LoVo (cell line): ENCODE data around the gene LSM14A.
A peak's percentile ranks its signal among the peaks of the same experiment; 100 is the strongest.
"Not testable (repeated sequence)": the region's sequence is repeated elsewhere in the genome, so short reads cannot be mapped to it uniquely, and the experiment has no call there.

Experiments used
- DNase-seq: peaks from one replicate; pipeline ENCODE4 v3.0.0-alpha.2; 2016; ENCODE audit warnings: low spot score

LSM14A gene

DNA sequence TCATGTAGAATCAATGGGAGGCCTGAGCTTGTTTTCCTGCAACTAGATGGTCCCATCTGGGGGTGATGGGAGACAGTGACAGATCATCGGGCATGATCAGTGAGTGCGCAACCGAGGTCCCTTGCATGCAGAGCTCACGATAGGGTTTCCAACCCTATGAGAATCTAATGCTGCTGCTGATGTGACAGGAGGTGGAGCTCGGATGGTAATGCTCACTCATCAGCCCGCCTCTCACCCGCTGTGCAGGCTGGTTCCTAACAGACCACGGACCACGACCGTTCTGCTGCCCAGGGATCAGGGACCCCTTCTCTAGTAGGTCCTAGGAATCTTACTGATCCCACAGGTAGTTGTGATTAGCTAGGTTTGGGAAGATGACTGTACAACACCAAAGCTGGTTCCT, 58.5 kb downstream of the LSM14A start:
- DNase-seq, result no peak

DNA sequence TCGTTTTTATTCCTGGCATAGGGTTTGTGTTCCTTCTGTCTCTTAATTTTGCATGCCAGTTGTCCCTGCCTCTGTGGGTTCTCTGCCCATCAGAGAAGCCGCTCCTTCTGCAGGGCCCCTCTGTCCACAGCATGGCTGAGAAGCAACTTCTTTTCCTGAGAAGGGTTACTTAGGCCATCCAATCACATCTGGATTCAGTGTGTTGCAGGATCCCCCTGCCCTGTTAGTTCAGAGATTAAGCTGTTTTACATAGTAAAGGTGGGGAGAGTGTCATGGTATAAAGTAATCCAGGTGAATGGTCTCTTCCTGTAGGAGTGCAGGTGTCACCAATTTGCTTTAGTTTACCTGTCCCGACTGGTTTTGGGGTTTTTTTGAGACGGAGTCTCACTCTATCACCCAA, 59.1 kb downstream of the LSM14A start:
- no peak for DNase-seq

DNA sequence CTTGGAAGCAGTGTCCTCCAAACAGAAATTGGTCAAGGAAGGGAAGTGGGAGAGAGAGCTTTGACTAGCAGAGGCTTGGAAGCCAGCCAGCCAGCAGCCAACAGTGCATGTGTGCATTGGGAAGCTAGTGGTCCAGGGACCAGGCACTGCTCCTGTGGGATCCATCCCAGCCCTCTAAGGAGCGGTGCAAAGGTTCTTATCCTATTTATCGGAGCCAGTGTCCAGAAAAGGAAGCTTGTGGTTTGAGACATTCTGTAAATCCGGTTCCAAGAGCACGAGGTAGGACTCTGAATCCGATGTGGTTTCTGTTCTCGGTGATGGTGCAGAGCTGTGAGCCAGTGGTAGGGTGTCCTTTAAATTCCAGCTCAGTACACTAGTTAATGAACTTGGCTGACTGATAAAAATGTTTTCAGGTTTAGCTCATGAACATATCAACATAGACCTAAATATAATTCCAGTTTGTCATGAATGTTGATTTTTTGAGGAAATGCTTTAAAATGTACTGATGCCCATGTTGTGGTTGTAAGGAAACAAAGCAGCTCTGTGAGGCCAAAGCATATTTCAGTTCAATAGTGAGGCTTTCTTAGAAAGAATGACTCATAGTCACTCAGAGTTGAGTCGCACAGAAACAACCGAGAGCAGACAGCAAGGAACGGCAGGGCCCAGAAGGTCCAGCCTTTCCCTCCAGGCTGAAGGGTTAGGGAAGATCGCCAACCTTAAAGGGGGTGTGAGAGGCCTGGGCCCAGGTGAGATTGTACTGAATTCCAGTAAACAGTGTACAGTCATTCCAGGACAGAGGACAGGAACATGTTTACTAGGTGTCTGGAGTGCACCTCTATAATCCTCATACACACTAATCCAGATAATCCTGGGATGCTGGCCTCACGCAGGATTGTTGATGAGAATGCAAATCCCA, 60.5 kb downstream of the LSM14A start:
- DNase-seq, result peak; percentile 21

DNA sequence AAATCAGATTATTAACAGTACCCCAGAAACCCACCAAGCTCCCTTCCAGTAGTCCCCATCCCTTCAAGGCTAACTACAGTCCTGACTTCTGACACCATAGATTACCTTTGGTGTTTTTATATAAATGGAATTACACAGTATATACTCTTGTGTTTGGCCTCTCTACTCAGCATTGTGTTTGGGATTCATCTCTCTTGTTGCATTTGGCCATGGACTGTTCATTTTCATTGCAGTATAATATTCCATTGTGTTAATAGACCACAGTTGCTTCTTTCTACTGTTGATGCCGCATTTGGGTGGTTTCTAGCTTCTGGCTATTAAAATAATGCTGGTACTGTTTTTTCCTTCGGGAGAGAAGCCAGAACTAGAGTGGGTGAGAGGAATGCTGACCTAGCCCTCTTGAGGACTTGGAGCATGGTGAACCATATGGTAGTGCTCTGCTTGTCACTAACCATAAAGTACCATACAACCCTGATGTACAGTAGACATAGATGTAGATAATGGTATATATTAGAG, 63.2 kb downstream of the LSM14A start:
- no peak for DNase-seq

DNA sequence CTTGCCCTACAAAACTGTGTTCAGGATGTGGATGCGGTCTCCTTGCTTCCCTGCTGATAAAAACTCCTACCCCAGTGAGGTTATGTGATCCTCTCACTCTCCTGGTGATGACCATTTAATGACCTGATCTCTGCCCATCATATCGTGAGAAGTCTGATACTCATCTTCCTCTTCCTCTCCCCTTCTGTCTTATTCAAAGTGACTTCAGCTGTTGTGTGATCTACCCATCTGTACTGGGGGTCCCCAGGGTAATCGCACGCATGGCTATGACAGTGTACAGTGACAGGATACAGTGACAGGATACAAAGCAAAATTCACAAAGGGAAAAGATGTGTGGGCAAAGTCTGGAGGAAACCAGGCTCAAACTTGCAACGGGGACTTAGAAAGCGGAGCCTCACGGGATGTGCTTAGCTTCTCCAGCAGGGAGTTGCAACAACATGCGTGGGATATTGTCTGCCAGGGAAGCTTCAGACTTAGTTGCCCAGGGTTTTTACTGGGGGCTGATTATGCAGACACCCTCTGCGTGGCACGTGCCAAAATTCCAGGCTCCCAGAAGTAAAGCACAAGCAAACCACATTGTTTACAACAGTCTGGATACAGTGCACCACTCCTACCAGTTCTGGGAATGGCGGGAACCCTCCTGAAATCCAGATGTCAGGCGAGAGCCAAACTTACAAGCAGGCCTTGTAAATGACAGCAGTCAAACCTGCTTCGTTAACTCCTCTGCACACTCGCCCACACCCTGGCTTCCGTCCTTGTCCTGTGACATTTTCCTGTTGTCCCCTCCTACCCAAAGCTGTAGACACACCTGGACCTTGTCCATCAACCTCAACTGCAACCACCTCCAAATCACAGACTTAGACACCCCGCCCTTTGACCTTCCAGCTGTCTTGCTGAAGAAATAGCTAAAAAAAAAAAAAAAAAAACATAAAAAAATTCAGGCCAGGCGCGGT, 64.0 kb downstream of the LSM14A start:
- no peak for DNase-seq

DNA sequence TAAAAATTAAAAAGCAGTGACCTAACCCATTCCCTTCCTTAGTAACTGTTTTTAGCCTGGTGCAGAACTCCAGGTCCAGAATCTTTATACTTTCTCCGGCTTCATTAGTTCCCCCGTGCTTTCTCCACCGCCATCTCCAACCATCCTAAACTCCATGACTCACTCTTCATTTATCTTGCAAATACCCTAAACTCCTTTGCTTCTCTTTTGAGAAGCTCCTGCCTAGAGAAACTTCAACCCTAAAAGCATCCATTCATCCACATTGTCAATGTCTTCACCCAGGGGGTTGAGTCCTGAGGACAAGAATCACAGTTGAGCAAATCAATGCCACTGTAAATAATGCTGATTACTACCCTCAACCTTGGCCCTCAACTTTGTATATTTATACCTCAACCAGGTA, 65.0 kb downstream of the LSM14A start:
- no peak for DNase-seq

DNA sequence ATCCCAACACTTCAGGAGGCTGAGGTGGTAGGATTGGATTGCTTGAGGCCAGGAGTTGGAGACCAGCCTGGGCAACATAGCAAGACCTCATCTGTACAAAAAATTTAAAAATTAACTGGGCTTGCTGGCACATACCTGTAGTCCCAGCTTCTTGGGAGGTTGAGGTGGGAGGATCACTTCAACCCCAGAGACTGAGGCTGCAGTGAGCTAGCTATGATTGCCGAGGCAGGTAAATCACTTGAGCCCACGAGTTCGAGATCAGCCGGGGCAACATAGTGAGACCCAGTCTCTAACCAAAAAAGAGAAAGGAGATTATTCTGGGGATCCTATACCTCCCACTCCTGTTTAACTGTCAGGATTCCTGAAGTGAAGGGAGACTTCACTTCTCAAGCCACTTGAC, 65.6 kb downstream of the LSM14A start:
- no peak for DNase-seq

DNA sequence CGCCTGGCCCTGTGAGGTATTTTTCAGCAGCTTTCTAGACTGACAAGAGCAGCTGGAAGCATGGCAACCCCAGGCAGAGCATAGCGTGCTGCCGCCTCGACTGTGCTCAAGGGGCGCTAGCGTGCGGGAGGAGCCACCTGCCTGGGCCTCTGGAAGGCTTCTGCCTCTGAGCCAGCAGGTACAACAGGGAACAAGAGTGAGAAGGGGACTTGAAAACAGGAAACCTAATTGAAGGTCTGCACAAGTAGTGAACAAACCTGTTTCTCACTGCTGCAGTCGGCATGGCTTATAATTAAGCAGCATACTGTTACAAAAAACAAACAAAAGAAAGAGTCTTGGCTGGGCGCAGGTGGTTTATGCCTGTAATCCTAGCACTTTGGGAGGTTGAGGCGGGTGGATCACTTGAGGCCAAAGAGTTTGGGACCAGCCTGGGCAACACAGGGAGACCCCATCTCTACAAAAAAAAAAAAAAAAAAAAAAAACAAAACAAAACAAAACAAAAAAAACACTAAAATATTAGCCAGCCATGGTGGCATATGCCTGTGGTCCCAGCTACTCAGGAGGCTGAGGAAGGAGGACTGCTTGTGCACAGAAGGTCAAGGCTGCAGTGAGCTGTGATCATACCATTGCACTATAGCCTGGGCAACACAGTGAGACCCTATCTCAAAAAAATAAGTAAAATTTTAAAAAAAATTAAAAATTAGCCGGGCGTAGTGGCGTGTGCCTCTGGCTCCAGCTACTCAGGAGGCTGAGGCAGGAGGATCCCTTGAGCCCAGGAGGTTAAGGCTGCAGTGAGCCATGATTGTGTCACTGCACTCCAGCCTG, 69.4 kb downstream of the LSM14A start:
- no peak for DNase-seq

DNA sequence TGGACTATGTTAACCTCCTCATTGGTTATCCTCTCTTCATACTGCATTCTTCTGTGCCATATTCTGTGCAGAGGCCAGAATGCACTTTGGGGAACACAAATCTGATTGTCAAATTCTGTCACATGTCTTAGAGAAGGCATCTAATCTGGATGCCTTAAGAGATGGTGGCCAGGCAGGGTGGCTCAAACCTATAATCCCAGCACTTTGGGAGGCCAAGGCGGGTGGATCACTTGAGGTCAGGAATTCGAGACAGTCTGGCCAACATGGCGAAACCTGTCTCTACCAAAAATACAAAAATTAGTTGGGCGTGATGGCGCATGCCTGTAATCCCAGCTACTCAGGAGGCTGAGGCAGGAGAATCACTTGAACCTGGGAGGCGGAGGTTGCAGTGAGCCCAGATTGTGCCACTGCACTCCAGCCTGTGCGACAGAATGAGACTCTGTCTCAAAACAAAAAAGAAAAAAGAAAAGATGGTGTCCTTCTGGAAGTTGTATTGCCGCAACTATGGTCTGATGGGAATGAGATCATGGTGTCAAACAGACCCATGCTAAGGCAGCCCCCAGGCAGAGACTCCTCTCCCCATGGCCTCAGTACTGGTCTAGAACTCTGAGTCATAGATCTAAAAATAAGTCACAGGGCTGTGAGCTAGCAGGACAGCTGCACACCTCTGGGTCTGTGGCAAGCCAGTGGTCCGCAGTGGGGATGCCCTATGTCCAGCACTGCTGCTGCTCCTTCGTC, 71.0 kb downstream of the LSM14A start:
- not testable (repeated sequence) for DNase-seq

DNA sequence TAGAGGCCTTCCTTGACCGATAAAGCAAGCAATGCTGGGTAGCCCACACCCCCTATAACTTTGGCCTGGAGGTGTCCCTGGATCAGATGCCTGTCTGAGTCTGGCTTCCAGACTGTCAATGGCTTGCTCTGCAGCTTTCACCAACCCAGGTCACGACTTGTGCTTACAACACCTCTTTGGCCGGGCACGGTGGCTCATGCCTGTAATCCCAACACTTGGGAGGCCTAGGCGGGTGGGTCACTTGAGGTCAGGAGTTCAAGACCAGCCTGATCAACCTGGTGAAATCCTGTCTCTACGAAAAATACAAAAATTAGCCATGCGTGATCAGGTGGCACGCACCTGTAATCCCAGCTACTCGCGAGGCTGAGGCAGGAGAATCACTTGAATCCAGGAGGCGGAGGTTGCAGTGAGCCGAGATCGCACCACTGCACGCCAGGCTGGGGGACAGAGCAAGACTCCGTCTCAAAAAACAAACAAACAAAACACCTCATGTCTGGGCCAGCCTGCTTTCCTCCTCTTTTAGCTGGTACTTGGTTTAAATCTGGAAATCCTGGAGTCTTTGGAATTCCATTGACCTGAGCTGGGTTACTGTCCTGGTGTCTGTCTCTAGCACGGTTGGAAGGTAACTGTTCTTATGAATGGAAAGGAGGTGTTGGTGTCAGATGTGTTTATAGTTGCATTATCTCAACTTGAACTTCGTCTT, 71.7 kb downstream of the LSM14A start:
- DNase-seq, result no peak

DNA sequence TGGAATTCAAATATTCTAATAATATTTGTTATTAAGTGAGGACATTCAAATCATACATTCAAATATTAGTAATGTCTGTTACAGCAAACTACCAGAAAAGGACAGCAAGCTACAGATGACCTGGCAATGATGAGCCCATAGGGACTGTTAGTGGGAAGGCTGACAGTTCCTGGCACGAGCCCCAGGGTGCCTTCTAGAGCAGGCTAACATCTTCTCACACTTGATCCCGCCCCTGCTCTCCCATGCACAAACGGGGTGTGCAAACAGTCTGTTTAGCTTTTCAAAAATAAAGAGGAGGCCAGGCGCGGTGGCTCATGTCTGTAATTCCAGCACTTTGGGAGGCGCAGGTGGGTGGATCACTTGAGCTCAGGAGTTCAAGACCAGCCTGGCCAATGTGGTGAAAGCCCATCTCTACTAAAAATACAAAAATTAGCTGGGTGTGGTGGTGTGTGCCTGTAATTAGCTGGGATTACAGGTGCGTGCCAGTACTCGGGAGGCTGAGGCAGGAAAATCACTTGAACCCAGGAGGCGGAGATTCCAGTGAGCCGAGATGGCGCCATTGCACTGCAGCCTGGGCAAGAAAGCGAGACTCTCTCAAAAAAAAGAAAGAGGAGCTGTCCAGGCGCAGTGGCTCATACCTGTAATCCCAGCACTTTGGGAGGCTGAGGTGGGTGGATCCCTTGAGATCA, 72.5 kb downstream of the LSM14A start:
- no peak for DNase-seq

DNA sequence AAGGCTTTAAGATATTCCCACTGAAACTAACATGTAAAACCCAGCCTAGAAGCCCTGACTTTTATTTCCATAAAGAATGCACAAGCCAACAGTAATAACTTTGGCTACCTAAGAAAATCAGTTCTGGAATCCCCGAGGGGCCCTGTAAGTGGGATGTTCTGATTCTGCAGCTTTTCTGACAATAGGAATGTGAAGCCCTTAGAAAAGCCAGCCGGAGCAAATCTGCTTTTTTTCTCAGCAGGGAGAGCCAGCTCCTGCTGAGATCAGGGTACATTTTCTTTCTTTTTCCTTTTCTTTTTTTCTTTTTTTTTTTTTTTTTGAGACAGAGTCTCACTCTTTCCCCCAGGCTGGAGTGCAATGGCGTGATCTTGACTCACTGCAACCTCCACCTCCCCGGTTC, 74.0 kb downstream of the LSM14A start:
- DNase-seq, result no peak

DNA sequence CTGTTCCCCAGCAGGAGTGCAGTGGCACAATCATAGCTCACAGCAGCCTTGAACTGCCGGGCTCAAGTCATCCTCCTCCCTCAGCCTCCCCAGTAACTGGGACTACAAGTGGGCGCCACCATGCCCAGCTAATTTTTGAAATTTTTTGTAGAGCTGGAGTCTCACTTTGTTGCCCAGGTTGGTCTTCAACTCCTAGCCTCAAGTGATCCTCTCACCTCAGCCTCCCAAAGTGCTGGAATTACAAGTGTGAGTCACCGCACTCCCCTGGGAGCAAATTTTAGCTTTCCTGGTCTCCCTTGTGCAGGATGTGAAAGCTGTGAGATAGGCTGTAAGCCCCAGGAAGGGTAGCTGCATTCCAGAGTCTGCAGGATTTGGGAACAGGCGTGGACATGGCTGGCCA, 76.6 kb downstream of the LSM14A start:
- no peak for DNase-seq

DNA sequence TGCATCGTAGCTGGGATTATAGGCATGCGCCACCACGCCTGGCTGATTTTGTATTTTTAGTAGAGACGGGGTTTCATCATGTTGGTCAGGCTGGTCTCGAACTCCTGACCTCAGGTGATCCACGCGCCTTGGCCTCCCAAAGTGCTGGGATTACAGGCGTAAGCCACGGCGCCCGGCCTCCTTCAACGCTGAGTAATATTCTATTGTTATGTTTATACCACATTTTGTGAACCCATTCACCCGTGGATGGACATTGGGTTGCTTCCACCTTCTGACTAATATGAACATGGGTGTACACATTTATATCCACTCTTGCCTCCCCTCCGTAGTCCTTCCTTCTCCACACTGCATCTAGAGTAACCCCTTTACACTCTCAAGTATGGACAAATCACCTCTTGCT, 80.9 kb downstream of the LSM14A start:
- DNase-seq, result not testable (repeated sequence)

DNA sequence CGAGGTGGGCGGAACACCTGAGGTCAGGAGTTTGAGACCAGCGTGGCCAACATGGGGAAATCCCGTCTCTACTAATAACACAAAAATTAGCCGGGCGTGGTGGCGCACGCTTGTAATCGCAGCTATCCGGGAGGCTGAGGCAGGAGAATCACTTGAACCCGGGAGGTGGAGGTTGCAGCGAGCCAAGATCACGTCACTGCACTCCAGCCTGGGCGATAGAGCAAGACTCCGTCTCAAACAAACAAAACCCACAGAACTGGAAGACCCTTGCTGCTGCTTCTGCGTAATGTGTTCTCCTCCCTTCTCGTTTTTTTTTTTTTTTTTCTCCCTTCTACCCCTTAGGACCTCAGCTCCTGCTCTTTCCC, 81.4 kb downstream of the LSM14A start:
- DNase-seq, result not testable (repeated sequence)

DNA sequence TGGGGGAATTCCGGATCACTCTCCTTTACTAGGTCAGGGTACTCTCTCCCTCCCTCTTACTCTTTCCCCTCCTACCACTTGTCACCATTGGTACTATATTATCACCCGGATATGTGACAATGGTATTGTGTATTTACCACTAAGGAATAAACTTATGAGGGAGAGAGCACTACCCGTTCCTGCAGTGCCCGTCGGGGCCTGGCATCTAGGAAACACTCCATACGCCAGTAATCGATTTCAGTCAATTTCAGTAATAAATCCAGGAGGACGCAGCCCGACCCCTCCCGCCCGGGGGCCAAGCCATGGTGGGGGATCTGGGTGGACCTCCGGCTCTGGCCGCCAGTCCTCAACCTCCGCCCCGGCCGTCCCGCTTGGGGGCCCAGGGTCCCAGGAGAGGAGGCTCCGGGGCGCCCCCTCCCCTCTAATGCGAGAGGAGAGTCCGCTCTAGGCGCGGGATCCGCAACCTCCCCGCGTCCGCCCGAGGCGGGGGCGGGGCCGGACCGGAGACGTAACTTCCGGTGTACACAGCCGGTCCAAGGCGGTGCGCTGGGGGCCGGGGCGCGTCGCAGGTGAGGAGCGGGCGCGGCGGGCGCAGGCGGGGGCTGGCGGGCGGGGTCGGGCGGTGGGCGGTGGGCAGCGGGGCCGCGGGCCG, 81.9 kb downstream of the LSM14A start, which contains the start of gene GARRE1:
GARRE1 (plus strand) TSS at position 509 of the 652 bp plus-strand sequence. CDS start 45,920 bp downstream, outside the sequence.
- peak; percentile 72 for DNase-seq

DNA sequence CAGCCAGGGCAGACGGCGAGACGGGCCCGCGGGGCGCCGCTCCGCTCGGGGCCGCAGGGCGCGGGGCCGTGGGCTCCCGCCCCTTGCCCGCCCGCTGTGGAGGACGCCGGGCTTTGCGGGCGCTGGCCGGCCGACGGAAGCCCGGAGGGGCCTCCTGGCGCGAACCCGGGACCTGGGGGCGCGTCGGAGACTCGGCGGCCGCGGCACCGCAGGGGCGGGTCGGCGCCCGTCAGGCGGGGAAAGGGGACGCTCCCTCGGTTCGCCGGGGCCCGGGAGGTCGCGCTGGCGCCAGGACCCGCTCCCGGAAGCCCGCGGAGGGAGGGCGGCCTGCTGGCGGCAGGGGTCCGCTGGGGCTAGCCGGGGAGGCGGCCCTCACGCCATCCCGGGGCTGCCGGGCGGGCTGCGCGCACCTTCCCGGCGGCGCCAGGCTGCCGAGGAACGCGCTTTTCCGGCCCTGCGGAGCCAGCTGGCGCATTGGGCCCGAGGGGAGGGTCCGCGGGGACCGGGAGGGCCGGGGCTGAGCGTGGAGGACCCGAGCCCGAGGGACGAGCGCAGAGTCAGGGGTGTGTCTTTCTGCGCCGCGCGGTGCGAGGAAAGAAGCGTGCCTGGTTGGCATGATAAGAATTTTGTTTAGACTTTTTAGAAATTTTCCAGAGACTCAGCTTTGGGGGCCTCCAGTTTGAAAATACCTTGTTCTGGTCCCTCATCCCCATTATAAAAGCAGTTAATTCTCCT, 82.6 kb downstream of the LSM14A start:
- no peak for DNase-seq

DNA sequence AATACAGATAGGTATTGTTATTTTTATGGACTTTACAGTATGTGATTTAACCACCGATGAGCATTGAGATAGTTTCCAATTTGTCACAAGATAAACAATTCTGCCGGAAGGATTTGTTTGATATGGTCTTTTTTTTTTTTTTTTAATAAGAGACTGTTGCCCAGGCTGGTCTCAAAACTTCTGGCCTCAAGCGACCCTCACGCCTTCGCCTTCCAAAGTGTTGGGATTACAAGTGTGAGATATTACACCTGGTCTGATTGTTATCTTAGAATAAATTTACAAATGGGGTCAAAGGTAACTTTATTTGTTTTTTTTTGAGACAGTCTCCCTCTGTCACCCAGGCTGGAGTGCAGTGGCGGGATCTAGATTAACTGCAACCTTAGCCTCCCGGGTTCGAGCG, 83.2 kb downstream of the LSM14A start:
- DNase-seq, result no peak
